HepG2 (cell line): ENCODE data around the gene ATP12A.

Source experiments
- EZH2 ChIP-seq: conservative IDR thresholded peaks from 2 replicates; pipeline ENCODE4 v1.6.1; 2012; ENCODE audit warnings: mild to moderate bottlenecking, low read depth, low read length, moderate library complexity
- MEIS2 ChIP-seq: sonication (generic); formaldehyde crosslinking; IDR thresholded peaks from 2 replicates; pipeline ENCODE4 v1.9.0; 2021; ENCODE audit warnings: mild to moderate bottlenecking, missing genetic modification reagents
- RFX5 ChIP-seq: IDR thresholded peaks from 2 replicates; pipeline ENCODE4 v1.6.1; 2011; ENCODE audit warnings: low read depth, low read length, improper control_type of control experiment
- SUZ12 ChIP-seq: fragments of 150-350 bp; IDR thresholded peaks from 2 replicates; pipeline ENCODE4 v1.6.1; 2014; ENCODE audit warnings: low read depth, low read length
- ZFX ChIP-seq: sonication (generic); formaldehyde crosslinking; IDR thresholded peaks from 2 replicates; pipeline ENCODE4 v1.4.0; 2020; ENCODE audit warnings: mild to moderate bottlenecking, low read depth, missing genetic modification reagents, moderate library complexity
- ZNF274 ChIP-seq: sonication (generic); formaldehyde crosslinking; IDR thresholded peaks from 2 replicates; pipeline ENCODE4 v1.5.1; 2020; ENCODE audit warnings: mild to moderate bottlenecking, missing genetic modification reagents
- ZNF501 ChIP-seq: sonication (generic); formaldehyde crosslinking; IDR thresholded peaks from 2 replicates; pipeline ENCODE4 v1.5.1; 2020; ENCODE audit warnings: mild to moderate bottlenecking, moderate library complexity, missing genetic modification reagents
- ZNF605 ChIP-seq: sonication (generic); formaldehyde crosslinking; IDR thresholded peaks from 2 replicates; pipeline ENCODE4 v1.8.0; 2022; ENCODE audit warnings: mild to moderate bottlenecking, missing genetic modification reagents
- ZNF790 ChIP-seq: sonication (generic); formaldehyde crosslinking; IDR thresholded peaks from 2 replicates; pipeline ENCODE4 v1.8.0; 2022; ENCODE audit warnings: missing genetic modification reagents, mild to moderate bottlenecking, borderline replicate concordance
- TF ChIP-seq, protein P1 (sequence below): sonication (generic); formaldehyde crosslinking; IDR thresholded peaks from 2 replicates; pipeline ENCODE4 v1.4.0; 2020; ENCODE audit warnings: missing genetic modification reagents, mild to moderate bottlenecking, borderline replicate concordance
- TF ChIP-seq, protein P2 (sequence below): sonication (generic); formaldehyde crosslinking; IDR thresholded peaks from 2 replicates; pipeline ENCODE4 v1.5.0; 2020; ENCODE audit warnings: mild to moderate bottlenecking, missing genetic modification reagents, moderate library complexity
- TF ChIP-seq, protein P3 (sequence below): sonication (generic); formaldehyde crosslinking; IDR thresholded peaks from 2 replicates; pipeline ENCODE4 v1.5.0; 2020; ENCODE audit warnings: missing genetic modification reagents
- TF ChIP-seq, protein P4 (sequence below): IDR thresholded peaks from 2 replicates; pipeline ENCODE4 v1.6.1; 2016
- TF ChIP-seq, protein P5 (sequence below), 2 experiments: sonication (generic) in 1 of 2; formaldehyde crosslinking in 1 of 2; IDR thresholded peaks; 2 replicates each; pipeline versions ENCODE4 v1.5.1 to v1.6.1; 2011 to 2020; ENCODE audit warnings: borderline replicate concordance in 1 of 2, low read depth in 1 of 2, low read length in 1 of 2, mild to moderate bottlenecking in 1 of 2, missing genetic modification reagents in 1 of 2, moderate library complexity in 1 of 2

DNA sequence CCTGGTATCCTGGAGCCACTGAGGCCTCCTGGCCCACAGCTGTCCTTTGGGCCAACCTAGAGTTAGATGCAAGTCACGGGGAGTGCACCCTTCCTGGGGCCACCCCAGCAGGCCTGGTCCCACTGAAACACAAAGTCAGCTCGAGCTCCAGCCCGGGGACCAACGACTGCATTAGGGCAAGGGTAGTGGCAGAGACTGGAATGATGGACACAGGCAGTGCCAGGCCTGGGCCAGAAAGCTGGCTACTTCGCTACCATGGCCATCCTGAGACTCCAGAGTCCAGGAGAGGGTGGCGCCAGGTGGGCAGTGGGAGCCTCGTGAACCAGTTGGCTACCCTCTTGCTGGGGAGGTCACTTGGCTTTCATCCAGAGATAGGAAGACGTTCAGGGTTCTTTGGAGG is 61.6 kb downstream of the ATP12A start:
- no peak for TF ChIP-seq RFX5
- TF ChIP-seq ZFX = no peak
- no peak for TF ChIP-seq ZNF274 (CRISPR knock-in tag)
- TF ChIP-seq, protein P1, sequence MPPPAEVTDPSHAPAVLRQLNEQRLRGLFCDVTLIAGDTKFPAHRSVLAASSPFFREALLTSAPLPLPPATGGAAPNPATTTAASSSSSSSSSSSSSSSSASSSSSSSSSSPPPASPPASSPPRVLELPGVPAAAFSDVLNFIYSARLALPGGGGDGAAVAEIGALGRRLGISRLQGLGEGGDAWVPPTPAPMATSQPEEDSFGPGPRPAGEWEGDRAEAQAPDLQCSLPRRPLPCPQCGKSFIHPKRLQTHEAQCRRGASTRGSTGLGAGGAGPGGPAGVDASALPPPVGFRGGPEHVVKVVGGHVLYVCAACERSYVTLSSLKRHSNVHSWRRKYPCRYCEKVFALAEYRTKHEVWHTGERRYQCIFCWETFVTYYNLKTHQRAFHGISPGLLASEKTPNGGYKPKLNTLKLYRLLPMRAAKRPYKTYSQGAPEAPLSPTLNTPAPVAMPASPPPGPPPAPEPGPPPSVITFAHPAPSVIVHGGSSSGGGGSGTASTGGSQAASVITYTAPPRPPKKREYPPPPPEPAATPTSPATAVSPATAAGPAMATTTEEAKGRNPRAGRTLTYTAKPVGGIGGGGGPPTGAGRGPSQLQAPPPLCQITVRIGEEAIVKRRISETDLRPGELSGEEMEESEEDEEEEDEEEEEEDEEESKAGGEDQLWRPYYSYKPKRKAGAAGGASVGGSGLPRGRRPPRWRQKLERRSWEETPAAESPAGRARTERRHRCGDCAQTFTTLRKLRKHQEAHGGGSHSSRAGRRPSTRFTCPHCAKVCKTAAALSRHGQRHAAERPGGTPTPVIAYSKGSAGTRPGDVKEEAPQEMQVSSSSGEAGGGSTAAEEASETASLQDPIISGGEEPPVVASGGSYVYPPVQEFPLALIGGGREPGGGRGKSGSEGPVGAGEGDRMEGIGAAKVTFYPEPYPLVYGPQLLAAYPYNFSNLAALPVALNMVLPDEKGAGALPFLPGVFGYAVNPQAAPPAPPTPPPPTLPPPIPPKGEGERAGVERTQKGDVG (CRISPR knock-in tag) = no peak
- TF ChIP-seq, protein P2, sequence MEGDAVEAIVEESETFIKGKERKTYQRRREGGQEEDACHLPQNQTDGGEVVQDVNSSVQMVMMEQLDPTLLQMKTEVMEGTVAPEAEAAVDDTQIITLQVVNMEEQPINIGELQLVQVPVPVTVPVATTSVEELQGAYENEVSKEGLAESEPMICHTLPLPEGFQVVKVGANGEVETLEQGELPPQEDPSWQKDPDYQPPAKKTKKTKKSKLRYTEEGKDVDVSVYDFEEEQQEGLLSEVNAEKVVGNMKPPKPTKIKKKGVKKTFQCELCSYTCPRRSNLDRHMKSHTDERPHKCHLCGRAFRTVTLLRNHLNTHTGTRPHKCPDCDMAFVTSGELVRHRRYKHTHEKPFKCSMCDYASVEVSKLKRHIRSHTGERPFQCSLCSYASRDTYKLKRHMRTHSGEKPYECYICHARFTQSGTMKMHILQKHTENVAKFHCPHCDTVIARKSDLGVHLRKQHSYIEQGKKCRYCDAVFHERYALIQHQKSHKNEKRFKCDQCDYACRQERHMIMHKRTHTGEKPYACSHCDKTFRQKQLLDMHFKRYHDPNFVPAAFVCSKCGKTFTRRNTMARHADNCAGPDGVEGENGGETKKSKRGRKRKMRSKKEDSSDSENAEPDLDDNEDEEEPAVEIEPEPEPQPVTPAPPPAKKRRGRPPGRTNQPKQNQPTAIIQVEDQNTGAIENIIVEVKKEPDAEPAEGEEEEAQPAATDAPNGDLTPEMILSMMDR (CRISPR knock-in tag) = no peak
- no peak for TF ChIP-seq MEIS2 (CRISPR knock-in tag)
- TF ChIP-seq, protein P3, sequence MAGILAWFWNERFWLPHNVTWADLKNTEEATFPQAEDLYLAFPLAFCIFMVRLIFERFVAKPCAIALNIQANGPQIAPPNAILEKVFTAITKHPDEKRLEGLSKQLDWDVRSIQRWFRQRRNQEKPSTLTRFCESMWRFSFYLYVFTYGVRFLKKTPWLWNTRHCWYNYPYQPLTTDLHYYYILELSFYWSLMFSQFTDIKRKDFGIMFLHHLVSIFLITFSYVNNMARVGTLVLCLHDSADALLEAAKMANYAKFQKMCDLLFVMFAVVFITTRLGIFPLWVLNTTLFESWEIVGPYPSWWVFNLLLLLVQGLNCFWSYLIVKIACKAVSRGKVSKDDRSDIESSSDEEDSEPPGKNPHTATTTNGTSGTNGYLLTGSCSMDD (CRISPR knock-in tag) = no peak
- TF ChIP-seq SUZ12 = no peak
- TF ChIP-seq, protein P4, sequence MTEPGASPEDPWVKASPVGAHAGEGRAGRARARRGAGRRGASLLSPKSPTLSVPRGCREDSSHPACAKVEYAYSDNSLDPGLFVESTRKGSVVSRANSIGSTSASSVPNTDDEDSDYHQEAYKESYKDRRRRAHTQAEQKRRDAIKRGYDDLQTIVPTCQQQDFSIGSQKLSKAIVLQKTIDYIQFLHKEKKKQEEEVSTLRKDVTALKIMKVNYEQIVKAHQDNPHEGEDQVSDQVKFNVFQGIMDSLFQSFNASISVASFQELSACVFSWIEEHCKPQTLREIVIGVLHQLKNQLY (CRISPR knock-in tag) = no peak
- TF ChIP-seq EZH2 = no peak
- TF ChIP-seq ZNF790 (CRISPR knock-in tag) = no peak
- no peak for TF ChIP-seq ZNF605 (CRISPR knock-in tag)
- TF ChIP-seq, protein P5, sequence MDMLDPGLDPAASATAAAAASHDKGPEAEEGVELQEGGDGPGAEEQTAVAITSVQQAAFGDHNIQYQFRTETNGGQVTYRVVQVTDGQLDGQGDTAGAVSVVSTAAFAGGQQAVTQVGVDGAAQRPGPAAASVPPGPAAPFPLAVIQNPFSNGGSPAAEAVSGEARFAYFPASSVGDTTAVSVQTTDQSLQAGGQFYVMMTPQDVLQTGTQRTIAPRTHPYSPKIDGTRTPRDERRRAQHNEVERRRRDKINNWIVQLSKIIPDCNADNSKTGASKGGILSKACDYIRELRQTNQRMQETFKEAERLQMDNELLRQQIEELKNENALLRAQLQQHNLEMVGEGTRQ (IDR thresholded peaks at IDR 0.05; ENCODE audit: low read depth, low read length) = no peak
- TF ChIP-seq, protein P5 (CRISPR knock-in tag; IDR thresholded peaks at IDR 0.05; ENCODE audit: borderline replicate concordance) = no peak
- no peak for TF ChIP-seq ZNF501 (CRISPR knock-in tag)
